ENCODE results near the gene ADGRG1.
"Not testable (repeated sequence)": the region's sequence is repeated elsewhere in the genome, so short reads cannot be mapped to it uniquely, and the experiment has no call there.

Gene ADGRG1

DNA sequence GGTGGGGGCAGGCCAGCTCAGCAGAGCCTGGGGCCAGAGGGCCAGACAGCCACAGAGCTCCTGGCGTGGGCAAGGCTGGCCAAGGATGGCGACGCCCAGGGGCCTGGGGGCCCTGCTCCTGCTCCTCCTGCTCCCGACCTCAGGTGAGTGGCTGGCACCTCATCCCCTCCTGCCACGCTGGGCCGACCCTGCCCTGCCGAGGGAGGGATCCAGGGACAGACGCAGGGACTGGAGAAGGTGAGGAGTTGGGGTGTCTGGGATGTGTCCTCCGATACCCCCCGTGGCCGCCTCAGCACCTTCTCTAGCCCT, 39.8 kb downstream of the ADGRG1 start, which contains the start of gene ADGRG3:
Gene ADGRG3, plus strand, starts transcription at position 44 of the 309 bp plus-strand sequence. Its CDS starts 42 bp downstream, at position 86.
- H3K4me3 ChIP-seq (replicated peaks; ENCODE audit: low read depth, low read length): no peak within 1 kb of the TSS
- no peak for DNase-seq (ENCODE audit: low read depth)
- TF ChIP-seq, protein P1, sequence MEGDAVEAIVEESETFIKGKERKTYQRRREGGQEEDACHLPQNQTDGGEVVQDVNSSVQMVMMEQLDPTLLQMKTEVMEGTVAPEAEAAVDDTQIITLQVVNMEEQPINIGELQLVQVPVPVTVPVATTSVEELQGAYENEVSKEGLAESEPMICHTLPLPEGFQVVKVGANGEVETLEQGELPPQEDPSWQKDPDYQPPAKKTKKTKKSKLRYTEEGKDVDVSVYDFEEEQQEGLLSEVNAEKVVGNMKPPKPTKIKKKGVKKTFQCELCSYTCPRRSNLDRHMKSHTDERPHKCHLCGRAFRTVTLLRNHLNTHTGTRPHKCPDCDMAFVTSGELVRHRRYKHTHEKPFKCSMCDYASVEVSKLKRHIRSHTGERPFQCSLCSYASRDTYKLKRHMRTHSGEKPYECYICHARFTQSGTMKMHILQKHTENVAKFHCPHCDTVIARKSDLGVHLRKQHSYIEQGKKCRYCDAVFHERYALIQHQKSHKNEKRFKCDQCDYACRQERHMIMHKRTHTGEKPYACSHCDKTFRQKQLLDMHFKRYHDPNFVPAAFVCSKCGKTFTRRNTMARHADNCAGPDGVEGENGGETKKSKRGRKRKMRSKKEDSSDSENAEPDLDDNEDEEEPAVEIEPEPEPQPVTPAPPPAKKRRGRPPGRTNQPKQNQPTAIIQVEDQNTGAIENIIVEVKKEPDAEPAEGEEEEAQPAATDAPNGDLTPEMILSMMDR (IDR thresholded peaks at IDR 0.05; ENCODE audit: low read length, missing control alignments): no peak

DNA sequence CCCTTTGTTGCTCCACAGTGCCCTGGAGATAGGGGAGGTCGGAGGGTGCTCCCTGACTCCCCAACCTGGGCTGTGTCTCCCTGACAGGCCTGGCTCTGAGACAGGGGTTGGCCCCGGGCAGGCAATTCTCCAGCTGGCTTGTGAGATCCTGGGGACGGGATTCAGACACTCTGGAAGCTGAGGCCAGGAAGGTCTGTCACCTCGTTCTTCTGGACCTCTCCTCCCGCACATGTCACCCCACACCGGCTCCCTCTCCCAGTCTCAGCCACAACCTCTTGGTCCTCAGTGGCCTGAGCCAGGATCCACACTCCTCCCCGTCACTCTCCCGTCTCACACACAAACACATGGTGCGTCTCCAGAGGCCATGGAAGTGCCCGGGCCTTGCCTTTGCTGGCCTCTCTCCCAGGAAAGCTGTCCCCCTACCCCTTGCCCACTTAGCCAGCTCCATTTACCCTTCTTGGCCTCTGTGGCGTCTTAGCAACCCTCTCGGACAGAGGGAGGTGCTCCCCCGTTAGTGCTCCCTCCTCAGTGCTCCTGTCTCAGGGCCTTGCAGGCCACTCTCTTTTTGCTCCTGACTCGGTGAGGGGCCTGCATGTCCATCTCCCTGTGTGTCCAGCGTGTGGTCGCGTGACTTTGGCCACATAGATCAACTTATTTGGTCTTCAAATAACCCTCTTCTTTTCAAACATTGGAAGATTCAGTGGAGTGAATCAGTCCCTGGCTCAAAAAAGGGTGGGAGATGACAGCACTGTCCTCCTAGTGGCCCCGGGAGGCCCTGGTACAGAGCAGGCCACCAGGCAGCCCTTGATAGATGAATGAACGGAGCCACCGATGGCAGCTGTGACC, 40.4 kb downstream of the ADGRG1 start:
- H3K4me3 ChIP-seq (replicated peaks; ENCODE audit: low read depth, low read length): no peak overlapping the region
- TF ChIP-seq, protein P1 (IDR thresholded peaks at IDR 0.05; ENCODE audit: low read length, missing control alignments): no peak
- DNase-seq (ENCODE audit: low read depth): no peak

DNA sequence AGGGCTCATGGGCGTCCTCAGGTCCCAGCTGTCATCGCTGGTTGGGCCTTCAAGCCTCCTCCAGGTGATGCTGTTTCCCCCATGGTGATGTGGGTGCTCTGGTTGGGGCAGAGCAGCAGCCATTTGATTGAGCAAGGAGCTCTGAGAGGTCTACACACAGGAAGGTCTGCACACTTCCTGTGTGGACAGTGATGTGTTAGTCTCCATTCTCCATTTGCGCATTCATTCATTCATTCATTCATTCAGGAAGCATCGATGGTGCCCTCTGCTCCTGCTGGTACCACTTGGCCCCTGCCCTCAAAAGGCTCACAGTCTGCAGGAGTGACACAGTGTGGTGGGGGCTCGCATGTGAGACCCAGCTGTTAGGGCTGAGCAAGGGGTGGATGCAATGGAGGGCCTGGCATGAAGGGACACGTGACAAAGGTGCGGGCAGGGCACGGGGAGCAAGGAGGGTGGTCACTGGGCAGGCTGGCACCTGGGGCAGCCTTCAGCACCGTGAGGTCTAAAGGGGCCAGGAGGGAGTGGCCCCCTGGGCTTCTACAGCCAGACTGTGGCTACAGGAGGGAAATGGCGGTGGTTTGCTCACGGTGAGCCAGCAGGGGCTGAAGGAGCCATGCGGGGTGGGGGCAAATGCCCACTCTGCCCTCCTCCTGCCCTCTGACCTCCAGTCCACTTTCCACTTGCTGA, 41.2 kb downstream of the ADGRG1 start:
- TF ChIP-seq, protein P1 (IDR thresholded peaks at IDR 0.05; ENCODE audit: low read length, missing control alignments): no peak
- no peak overlapping the region for H3K4me3 ChIP-seq (replicated peaks; ENCODE audit: low read depth, low read length)
- DNase-seq (ENCODE audit: low read depth): no peak

DNA sequence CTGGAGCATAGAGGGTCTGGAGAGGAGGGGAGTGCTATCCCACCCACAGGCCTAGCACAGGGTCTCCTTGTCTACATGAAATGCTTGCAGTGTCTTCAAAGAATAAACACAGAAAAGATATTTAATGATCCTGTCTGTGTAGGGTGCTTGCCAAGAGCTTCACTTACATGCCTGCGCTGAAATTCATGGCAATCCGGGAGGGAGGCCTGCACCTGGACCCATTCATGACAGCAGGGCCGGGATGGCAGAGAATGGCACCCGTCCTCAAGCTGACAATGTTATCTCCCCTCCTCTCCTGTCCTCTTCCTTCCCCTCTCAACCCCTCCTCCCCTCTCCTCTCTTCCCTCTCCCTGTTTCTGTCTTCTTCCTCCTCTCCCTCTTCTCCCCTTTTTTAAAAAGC, 41.8 kb downstream of the ADGRG1 start:
- TF ChIP-seq, protein P1 (IDR thresholded peaks at IDR 0.05; ENCODE audit: low read length, missing control alignments): no peak
- H3K4me3 ChIP-seq (replicated peaks; ENCODE audit: low read depth, low read length): no peak overlapping the region
- DNase-seq (ENCODE audit: low read depth): no peak

DNA sequence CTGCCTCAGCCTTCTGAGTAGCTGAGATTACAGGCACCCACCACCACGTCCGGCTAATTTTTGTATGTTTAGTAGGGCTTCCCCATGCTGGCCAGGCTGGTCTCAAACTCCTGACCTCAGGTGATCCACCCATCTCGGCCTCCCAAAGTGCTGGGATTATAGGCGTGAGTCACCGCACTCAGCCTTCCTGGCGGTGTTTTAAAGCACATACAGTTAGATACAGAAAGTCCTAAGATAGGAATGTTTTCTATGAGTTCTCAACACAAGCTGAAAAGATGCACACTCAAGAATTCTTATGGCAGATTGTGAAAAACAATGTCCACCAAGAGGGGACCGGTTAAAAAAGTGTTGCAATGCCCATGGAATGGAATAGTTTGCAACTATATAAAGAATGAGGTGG, 43.0 kb downstream of the ADGRG1 start:
- DNase-seq (ENCODE audit: low read depth): peak; percentile 20
- H3K4me3 ChIP-seq (replicated peaks; ENCODE audit: low read depth, low read length): not testable (repeated sequence)

DNA sequence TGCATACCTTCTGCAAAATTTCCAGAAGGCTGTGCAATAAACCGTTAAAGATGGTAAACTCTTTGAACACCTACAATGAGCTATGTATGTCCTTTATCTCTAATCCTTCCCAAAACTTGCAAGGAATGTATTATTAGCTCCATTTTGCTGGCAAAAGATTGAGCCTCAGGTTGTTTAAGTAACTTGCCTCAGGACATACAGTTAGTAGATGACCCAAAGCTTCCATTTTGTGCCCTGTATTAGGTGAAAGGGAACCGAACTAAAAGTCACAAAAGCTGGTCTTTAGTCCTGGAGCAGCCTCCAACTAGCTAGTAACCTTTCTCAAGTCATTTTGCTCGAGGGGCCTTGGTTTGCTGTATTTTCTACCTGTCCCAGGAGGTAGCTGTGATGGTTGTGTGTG, 44.0 kb downstream of the ADGRG1 start:
- DNase-seq (ENCODE audit: low read depth): no peak
- no peak overlapping the region for H3K4me3 ChIP-seq (replicated peaks; ENCODE audit: low read depth, low read length)
- TF ChIP-seq, protein P1 (IDR thresholded peaks at IDR 0.05; ENCODE audit: low read length, missing control alignments): no peak

DNA sequence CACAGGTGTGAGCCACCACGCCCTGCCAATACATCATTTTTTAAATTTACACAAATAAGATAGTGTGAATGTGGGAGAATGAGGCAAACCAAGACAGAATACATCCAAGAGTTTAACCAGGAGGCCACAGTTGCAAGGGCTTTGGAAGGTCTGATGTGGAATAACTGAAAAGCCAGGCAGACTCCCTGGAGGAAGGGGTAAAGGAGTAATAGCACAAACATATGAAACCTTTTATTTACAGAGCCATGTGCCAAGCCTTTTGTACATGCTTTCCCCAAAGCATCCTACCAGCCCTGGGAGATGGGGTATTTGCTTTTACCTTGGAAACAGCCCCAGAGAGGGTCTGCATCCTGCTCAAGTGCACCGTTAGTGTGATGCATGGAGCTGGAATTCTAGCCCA, 44.4 kb downstream of the ADGRG1 start:
- TF ChIP-seq, protein P1 (IDR thresholded peaks at IDR 0.05; ENCODE audit: low read length, missing control alignments): no peak
- DNase-seq (ENCODE audit: low read depth): no peak
- no peak overlapping the region for H3K4me3 ChIP-seq (replicated peaks; ENCODE audit: low read depth, low read length)

All from fibroblast of pulmonary artery (primary cell).